Lower lobe of right lung (tissue), 2 donors: ENCODE measurements around the gene ZCWPW2. TPM values are rescaled to one million over a fixed set of nuclear protein-coding genes. Genes with fewer than 3 reads are reported as not detected.

Experiments used
- ATAC-seq, 2 donors: fragments of 200-7000 bp; cut with Tn5 transposase; one replicate each; pipeline ENCODE4 v1.9.1; 2020 to 2022; ENCODE audit warnings: mild to moderate bottlenecking in 2 of 2, moderate library complexity in 2 of 2
- DNase-seq: peaks from one replicate; pipeline ENCODE4 v3.0.0-alpha.2; 2020
- H3K27ac ChIP-seq: fragments of 200-600 bp; one replicate; pipeline ENCODE4 v1.8.0; 2022
- H3K27me3 ChIP-seq: fragments of 200-600 bp; one replicate; pipeline ENCODE4 v1.8.0; 2022; ENCODE audit warnings: low read depth
- H3K36me3 ChIP-seq: fragments of 200-600 bp; one replicate; pipeline ENCODE4 v1.8.0; 2022; ENCODE audit warnings: mild to moderate bottlenecking
- H3K4me1 ChIP-seq: fragments of 200-600 bp; one replicate; pipeline ENCODE4 v1.8.0; 2022
- H3K4me3 ChIP-seq: fragments of 200-600 bp; one replicate; pipeline ENCODE4 v1.8.0; 2022; ENCODE audit warnings: mild to moderate bottlenecking
- H3K9me3 ChIP-seq: fragments of 200-600 bp; one replicate; pipeline ENCODE4 v1.8.0; 2022
- CTCF ChIP-seq: fragments of 200-600 bp; IDR thresholded peaks from one replicate; pipeline ENCODE4 v1.8.0; 2022; ENCODE audit warnings: antibody characterized with exemption, mild to moderate bottlenecking
- intact Hi-C: fragments of 100-400 bp; cut with DNase I; formaldehyde crosslinking; loops from one replicate; pipeline ENCODE4 v1.11.0; 2022
- total RNA-seq: library from RNA; stranded (reverse); fragmentation: NEBNext Ultra II Directional; extraction: Animal tissue kit (Norgen Biotek cat#: 25700); gene quantifications from one replicate; pipeline ENCODE4 v1.2.1, GENCODE V29; 2021
- donor health status: DM: no; HTN: yes; CAD: no; lungs with severe emphysema.

The ZCWPW2 gene
- total RNA-seq, 1 donor from 2014 or later = 1.1 TPM

GRCh38 chr3:28502397-28502937 lies 153.9 kb downstream of the ZCWPW2 start:
- no peaks in the 10 kb centered on the region for H3K36me3 ChIP-seq
- H3K27me3 ChIP-seq = no peaks in the 10 kb centered on the region
- no peak overlapping the region for H3K4me3 ChIP-seq
- ATAC-seq = no peak
- no peak overlapping the region for H3K27ac ChIP-seq
- H3K9me3 ChIP-seq = no peaks in the 10 kb centered on the region
- DNase-seq = no peak
- no peak for TF ChIP-seq CTCF
- H3K4me1 ChIP-seq = no peaks in the 10 kb centered on the region
- intact Hi-C loops = no loop called here

- no peak overlapping the region for H3K27ac ChIP-seq
Measured at GRCh38 chr3:28504976-28505375, 156.5 kb downstream of the ZCWPW2 start.

GRCh38 chr3:28521663-28522062 lies 173.1 kb downstream of the ZCWPW2 start:
- ATAC-seq (no peak), DNase-seq (no peak)
- Histone ChIP-seq H3K4me1 (no peaks in the 10 kb centered on the region), H3K27ac (no peak overlapping the region), H3K9me3 (no peaks in the 10 kb centered on the region), H3K4me3 (no peak overlapping the region), H3K36me3 (no peaks in the 10 kb centered on the region), H3K27me3 (no peaks in the 10 kb centered on the region)
- no peak for TF ChIP-seq CTCF
- intact Hi-C loops = no loop called here

More at GRCh38 chr3:28504976-28505375, 156.5 kb downstream of the ZCWPW2 start:
- Histone ChIP-seq H3K4me3 (no peak overlapping the region), H3K27me3 (no peaks in the 10 kb centered on the region), H3K4me1 (no peaks in the 10 kb centered on the region), H3K36me3 (no peaks in the 10 kb centered on the region), H3K9me3 (no peaks in the 10 kb centered on the region)
- intact Hi-C loops = no loop called here
- ATAC-seq (no peak), DNase-seq (no peak)
- no peak for TF ChIP-seq CTCF

- DNase-seq (no peak), ATAC-seq (no peak)
- H3K4me1 ChIP-seq = no peaks in the 10 kb centered on the region
- H3K36me3 ChIP-seq = no peaks in the 10 kb centered on the region
- peaks cover 11% of the 10 kb centered on the region for H3K9me3 ChIP-seq
- intact Hi-C loops = no loop called here
- no peak overlapping the region for H3K27ac ChIP-seq
- no peak overlapping the region for H3K4me3 ChIP-seq
- no peaks in the 10 kb centered on the region for H3K27me3 ChIP-seq
- TF ChIP-seq CTCF = no peak
Measured at GRCh38 chr3:28542351-28542750, 193.8 kb downstream of the ZCWPW2 start.

GRCh38 chr3:28544236-28544635 lies 195.7 kb downstream of the ZCWPW2 start:
- no peak overlapping the region for H3K4me3 ChIP-seq
- intact Hi-C loops = no loop called here

More at GRCh38 chr3:28544236-28544635, 195.7 kb downstream of the ZCWPW2 start:
- no peaks in the 10 kb centered on the region for H3K4me1 ChIP-seq
- H3K27ac ChIP-seq = no peak overlapping the region
- H3K36me3 ChIP-seq = no peaks in the 10 kb centered on the region
- ATAC-seq (no peak), DNase-seq (no peak)
- H3K27me3 ChIP-seq = no peaks in the 10 kb centered on the region
- TF ChIP-seq CTCF = no peak
- peaks cover 11% of the 10 kb centered on the region for H3K9me3 ChIP-seq
